GM21423 (cell line): Measurements from ENCODE around the gene PNP.
"Not testable (repeated sequence)": the region's sequence is repeated elsewhere in the genome, so short reads cannot be mapped to it uniquely, and the experiment has no call there.

ENCODE experiments used
- ATAC-seq: cut with Tn5 transposase; IDR thresholded peaks from one replicate; pipeline ENCODE4 v1.9.1; 2021; ENCODE audit warnings: mild to moderate bottlenecking, moderate library complexity; ENCODE audit not compliant: unreplicated experiment

PNP gene

DNA sequence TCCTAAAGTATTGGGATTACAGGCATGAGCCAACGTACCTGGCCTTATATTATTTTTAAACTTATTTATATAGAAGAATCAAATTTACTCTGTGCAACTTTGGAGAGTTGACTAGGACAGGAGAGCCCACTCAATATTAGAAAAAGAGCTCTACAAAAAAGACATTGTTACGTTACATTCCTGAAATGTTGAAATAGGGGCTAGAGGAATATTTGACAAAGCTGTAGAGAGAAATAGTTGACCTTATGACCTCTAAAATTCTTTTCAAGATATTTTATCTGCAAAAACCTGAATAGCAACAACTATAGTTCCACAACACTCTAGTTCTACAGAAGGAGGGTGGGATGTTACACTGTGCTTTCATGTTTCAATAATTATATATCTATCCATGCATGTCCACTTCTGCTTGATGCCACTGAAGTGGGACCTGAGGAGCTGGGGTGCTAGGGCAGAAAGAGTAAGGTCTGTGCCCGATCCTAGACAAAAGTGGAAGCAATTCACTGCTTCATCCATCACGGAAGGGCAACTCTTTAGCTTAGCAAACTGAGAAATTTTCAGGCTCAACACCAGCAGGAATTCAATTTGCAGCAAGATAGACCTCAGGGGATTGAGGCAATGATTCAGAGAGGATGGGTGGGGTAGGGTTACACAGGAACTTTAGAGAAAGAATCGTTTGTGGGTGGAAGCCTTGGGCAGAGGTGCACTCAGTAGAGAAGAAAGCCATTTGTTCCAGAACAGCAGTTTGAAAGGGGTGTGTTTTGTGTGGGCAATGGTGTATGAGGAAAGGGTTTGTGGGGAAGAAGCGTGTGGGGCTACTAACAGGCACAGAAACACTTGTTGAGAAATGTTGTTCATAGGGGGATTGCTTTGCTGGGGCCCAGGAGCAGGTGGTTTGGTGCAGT lies 20.1 kb downstream of the PNP start:
- peak; percentile 55 for ATAC-seq

DNA sequence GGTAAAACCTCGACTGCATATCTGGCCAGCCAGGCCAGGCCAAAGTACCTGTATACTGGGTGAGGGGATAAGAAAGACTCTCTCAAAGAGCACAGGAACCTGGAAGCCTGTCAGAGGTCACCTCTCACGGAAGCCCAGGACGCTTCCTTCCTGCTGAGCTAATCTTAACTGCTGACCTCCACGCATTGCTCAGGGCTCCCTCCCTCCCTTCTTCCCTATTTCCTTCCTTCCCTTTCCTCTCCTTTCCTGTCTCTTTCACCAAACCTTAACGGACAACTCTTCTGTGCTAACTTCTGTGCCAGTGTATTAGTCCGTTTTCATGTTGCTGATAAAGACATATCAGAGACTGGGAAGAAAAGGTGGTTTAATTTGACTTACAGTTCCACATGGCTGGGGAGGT lies 21.4 kb downstream of the PNP start:
- no peak for ATAC-seq

DNA sequence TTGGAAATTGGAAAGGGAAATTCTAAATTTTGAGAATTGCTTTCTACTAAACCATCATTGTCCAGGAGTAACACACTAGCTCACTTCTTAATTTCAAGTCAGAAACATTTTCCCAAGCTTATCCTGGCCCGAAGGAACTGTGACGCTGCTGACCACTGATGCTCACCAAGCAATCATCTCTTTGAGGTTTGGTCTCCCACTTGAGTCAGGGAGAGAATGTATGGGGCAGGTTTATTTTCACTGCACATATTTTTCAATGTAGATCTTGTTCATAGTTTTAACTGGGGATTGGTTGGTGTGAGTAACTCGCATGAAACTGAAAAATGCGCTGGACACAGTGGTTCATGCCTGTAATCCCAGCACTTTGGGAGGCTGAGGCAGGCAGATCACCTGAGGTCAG lies 23.3 kb downstream of the PNP start:
- ATAC-seq, result no peak

DNA sequence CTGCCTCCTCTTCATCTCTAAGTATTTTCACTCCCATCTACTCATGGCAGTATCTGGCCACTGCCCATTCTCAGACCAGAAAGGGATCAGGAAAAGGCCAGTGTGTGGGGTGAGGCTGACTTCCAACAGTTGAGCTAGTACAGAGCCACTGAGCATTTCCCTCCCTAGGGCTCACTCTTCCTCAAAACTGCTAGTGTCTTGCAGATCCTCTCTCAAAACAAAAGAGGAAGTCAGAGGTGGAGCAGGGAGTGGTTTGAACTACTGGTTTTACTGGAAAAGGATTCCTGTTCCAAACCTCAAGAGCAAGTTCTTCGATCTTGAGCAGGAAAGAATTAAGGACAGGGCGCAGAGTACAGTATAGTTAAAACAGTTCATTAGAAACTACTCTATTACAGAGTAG lies 24.4 kb downstream of the PNP start:
- no peak for ATAC-seq

DNA sequence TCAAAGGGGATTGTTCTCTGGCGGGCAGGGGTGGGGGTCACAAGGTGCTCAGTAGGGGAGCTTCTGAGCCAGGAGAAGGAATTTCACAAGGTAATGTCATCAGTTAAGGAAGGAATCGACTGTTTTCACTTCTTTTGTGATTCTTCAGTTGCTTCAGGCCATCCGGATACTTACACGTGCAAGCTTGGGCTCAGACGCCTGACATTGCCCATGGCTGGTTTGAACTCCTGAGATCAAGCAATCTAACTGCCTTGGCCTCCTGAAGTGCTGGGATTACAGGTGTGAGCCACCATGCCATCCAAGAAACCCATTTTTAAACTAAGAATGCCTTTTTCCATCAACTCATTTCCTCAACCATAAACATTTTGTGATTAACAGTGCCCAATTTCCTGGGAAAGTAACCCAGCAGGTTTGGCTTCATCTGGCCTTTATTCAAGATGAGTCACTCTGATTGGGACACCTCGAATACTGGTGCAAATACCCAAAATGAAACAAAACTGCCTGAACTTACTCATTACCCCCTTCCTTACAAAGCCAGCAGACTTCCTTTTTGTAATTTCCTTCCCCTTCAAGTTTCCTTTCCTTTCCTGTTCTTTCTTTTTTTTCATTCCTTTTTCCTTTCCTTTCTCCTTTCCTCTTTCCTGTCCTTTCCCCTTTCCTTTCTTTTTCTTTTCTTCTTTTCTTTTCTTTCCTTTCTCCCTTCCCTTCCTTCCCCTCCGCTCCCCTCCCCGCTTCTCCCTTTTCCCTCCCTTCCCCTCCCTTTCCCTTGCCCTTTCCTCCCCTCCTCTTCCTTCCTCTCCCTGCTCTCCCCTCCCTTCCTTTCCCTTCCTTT lies 25.9 kb downstream of the PNP start:
- ATAC-seq, result no peak

- ATAC-seq, result no peak
Measured at GRCh38 chr14:20498622-20499021, 29.4 kb downstream of the PNP start.

GRCh38 chr14:20499108-20499507 lies 29.9 kb downstream of the PNP start:
- no peak for ATAC-seq

- no peak for ATAC-seq
Measured at GRCh38 chr14:20499881-20500280, 30.7 kb downstream of the PNP start.

DNA sequence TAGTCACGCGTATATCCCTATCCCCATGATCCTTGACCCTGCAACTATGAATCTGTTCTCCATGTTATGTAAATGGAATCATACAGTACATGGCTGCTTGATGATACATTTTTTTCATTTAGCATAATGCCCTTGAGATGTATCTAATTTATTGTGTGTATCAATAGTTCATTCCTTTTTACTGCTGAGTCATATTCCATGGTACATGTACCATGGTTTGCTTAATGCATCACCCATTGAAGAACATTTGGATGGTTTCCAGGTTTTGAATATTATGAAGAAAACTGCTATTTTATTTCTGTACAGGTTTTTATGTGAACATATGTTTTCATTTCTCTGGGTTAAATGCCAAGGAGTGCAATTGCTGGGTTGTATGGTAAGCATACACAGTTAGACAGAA lies 32.1 kb downstream of the PNP start:
- no peak for ATAC-seq

- ATAC-seq, result no peak
Measured at GRCh38 chr14:20503898-20504297, 34.7 kb downstream of the PNP start.

- not testable (repeated sequence) for ATAC-seq
Measured at GRCh38 chr14:20506276-20506675, 37.1 kb downstream of the PNP start.

DNA sequence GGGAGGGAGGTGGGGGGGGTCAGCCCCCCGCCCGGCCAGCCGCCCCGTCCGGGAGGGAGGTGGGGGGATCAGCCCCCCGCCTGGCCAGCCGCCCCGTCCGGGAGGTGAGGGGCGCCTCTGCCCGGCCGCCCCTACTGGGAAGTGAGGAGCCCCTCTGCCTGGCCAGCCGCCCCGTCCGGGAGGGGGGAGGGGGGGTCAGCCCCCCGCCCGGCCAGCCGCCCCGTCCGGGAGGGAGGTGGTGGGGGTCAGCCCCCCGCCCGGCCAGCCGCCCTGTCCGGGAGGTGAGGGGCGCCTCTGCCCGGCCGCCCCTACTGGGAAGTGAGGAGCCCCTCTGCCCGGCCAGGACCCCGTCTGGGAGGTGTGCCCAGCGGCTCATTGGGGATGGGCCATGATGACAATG lies 37.5 kb downstream of the PNP start:
- ATAC-seq, result not testable (repeated sequence)

DNA sequence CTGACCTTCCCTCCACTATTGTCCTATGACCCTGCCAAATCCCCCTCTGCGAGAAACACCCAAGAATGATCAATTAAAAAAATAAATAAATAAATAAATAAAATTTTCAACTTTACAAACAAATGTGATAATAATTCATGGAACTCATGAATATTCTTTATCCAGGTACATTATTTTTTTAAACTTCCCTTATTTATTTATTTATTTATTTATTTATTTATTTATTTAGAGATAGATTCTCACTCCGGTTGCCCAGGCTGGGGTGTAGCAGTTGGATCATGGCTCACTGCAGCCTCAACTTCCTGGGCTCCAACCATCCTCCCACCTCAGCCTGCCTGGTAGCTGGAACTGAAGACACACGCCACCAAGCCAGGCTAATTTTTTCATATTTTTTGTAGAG lies 38.3 kb downstream of the PNP start:
- ATAC-seq, result not testable (repeated sequence)

GRCh38 chr14:20508367-20508766 lies 39.2 kb downstream of the PNP start:
- ATAC-seq, result no peak

- ATAC-seq, result no peak
Measured at GRCh38 chr14:20512177-20512905, 43.1 kb downstream of the PNP start.

GRCh38 chr14:20515846-20516245 lies 46.6 kb downstream of the PNP start:
- no peak for ATAC-seq

DNA sequence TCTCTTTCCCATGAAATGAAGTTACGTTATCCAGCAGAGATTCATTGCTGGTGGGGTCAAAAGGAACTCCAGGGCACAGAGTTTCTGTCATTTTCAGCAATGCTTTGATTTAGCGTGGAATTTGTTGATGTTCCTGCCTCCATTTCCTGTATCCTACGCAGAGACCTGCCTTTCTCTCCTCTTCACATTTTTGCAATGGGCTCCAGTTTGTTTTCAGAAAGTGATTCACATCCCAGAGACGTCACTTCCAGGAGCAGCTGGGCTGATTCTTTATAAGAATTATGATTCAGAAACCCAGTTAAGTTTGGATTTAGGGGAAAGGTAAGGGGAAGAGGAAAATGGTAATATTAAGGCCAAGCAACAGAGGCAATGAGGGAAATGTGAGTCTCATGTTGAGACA lies 47.7 kb downstream of the PNP start:
- ATAC-seq, result no peak

GRCh38 chr14:20522332-20522731 lies 53.1 kb downstream of the PNP start:
- ATAC-seq, result no peak

DNA sequence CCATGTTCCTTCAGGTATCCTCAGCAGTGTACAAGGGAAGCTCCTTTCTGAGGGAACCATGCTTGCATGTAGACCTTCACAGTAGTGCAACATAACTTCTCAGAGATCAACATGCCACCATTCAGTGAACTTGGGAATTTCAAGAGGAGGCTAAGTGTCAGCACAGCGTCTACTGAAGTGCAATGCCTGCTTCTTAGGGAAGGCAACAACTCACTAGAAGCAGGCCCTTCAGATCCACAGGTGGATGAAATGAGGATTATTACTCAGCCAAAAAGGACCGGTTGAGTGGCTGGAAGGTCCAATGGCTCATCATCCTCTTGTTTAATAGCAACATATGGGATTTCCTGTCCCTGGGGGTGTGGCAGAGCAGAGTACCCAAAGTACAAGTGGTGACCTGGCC lies 54.8 kb downstream of the PNP start:
- no peak for ATAC-seq
